ENCODE measurements around the gene MTG1.

The MTG1 gene

GRCh38 chr10:133394064-133394663, at the start of gene MTG1:
Gene MTG1 (plus strand): TSS chr10:133394157. CDS start chr10:133394221, 64 bp downstream.
- peak; percentile 90 to 93 for DNase-seq (ENCODE audit: low read depth in 2 of 2)

- no peak for DNase-seq (ENCODE audit: low read depth in 2 of 2)
Measured at GRCh38 chr10:133344236-133344635, 49.7 kb upstream of the MTG1 start.

GRCh38 chr10:133346413-133346812, 47.5 kb upstream of the MTG1 start:
- DNase-seq (ENCODE audit: low read depth in 2 of 2): no peak

GRCh38 chr10:133347710-133348517, 46.0 kb upstream of the MTG1 start:
- DNase-seq (ENCODE audit: low read depth in 2 of 2): no peak

- DNase-seq (ENCODE audit: low read depth in 2 of 2): no peak
Measured at GRCh38 chr10:133349160-133349568, 44.8 kb upstream of the MTG1 start.

- DNase-seq (ENCODE audit: low read depth in 2 of 2): no peak
Measured at GRCh38 chr10:133349577-133350011, 44.4 kb upstream of the MTG1 start.

GRCh38 chr10:133350283-133350949, 43.5 kb upstream of the MTG1 start:
- DNase-seq (ENCODE audit: low read depth in 2 of 2): no peak

- DNase-seq (ENCODE audit: low read depth in 2 of 2): no peak
Measured at GRCh38 chr10:133350950-133351329, 43.0 kb upstream of the MTG1 start.

GRCh38 chr10:133351408-133352318, 42.3 kb upstream of the MTG1 start:
- DNase-seq (ENCODE audit: low read depth in 2 of 2): no peak

- DNase-seq (ENCODE audit: low read depth in 2 of 2): no peak
Measured at GRCh38 chr10:133353202-133353959, 40.6 kb upstream of the MTG1 start.

GRCh38 chr10:133353988-133354605, 39.9 kb upstream of the MTG1 start:
- no peak for DNase-seq (ENCODE audit: low read depth in 2 of 2)

- DNase-seq (ENCODE audit: low read depth in 2 of 2): no peak
Measured at GRCh38 chr10:133354672-133355240, 39.2 kb upstream of the MTG1 start.

- DNase-seq (ENCODE audit: low read depth in 2 of 2): no peak
Measured at GRCh38 chr10:133355266-133355665, 38.7 kb upstream of the MTG1 start.

GRCh38 chr10:133355991-133356390, 38.0 kb upstream of the MTG1 start:
- no peak for DNase-seq (ENCODE audit: low read depth in 2 of 2)

- DNase-seq (ENCODE audit: low read depth in 2 of 2): no peak
Measured at GRCh38 chr10:133356549-133357284, 37.2 kb upstream of the MTG1 start.

GRCh38 chr10:133357285-133358161, 36.4 kb upstream of the MTG1 start, which contains the start of gene FUOM:
Gene FUOM (minus strand): TSS chr10:133358019. CDS start chr10:133358007, 12 bp downstream.
- peak; percentile 56 to 64 for DNase-seq (ENCODE audit: low read depth in 2 of 2)

- DNase-seq (ENCODE audit: low read depth in 2 of 2): no peak
Measured at GRCh38 chr10:133358162-133358924, 35.6 kb upstream of the MTG1 start.

GRCh38 chr10:133358925-133359310, 35.0 kb upstream of the MTG1 start:
- DNase-seq (ENCODE audit: low read depth in 2 of 2): no peak

All from stimulated activated CD4-positive, alpha-beta T cell treated with anti-CD3 and anti-CD28 coated beads, Interleukin-12 subunit alpha, Interleukin-12 subunit beta, amount 100 ng/mL, for 24 hours (primary cell).